GM23338 (cell line): ENCODE results near the gene FCER1G. TPM values are rescaled to one million over a fixed set of nuclear protein-coding genes. Genes with fewer than 3 reads are reported as not detected.

Experiments
- ATAC-seq: fragments of 200-7000 bp; cut with Tn5 transposase; 3 replicates; pipeline ENCODE4 v1.9.1; 2020
- DNase-seq: peaks from one replicate; pipeline ENCODE4 v3.0.0-alpha.2; 2015; ENCODE audit warnings: low spot score
- H2AFZ ChIP-seq: fragments of 200-600 bp; sonication (generic); 2 replicates; pipeline ENCODE4 v1.8.0; 2016; ENCODE audit warnings: antibody characterized with exemption, mild to moderate bottlenecking, moderate library complexity
- H3F3A ChIP-seq: fragments of 200-600 bp; sonication (generic); replicated peaks from 2 replicates; pipeline ENCODE4 v1.8.0; 2017; ENCODE audit warnings: antibody characterized with exemption, mixed run types, low read depth
- H3K27ac ChIP-seq: fragments of 200-600 bp; sonication (generic); 2 replicates; pipeline ENCODE4 v1.6.1; 2016; ENCODE audit warnings: low read depth
- H3K27me3 ChIP-seq: fragments of 200-600 bp; sonication (generic); 2 replicates; pipeline ENCODE4 v1.8.0; 2016; ENCODE audit warnings: mild to moderate bottlenecking, mixed run types, moderate library complexity; ENCODE audit not compliant: insufficient read depth
- H3K36me3 ChIP-seq: fragments of 200-600 bp; sonication (generic); 2 replicates; pipeline ENCODE4 v1.8.0; 2016; ENCODE audit warnings: mild to moderate bottlenecking; ENCODE audit not compliant: insufficient read depth
- H3K4me1 ChIP-seq: fragments of 200-600 bp; sonication (generic); 2 replicates; pipeline ENCODE4 v1.8.0; 2016; ENCODE audit warnings: mild to moderate bottlenecking, moderate library complexity; ENCODE audit not compliant: insufficient read depth
- H3K4me2 ChIP-seq: fragments of 200-600 bp; sonication (generic); 2 replicates; pipeline ENCODE4 v1.7.1; 2017; ENCODE audit warnings: mixed run types
- H3K4me3 ChIP-seq: fragments of 200-600 bp; sonication (generic); 2 replicates; pipeline ENCODE4 v1.6.1; 2016; ENCODE audit warnings: mixed run types
- H3K79me2 ChIP-seq: fragments of 200-600 bp; sonication (generic); replicated peaks from 2 replicates; pipeline ENCODE4 v1.8.0; 2017; ENCODE audit warnings: mild to moderate bottlenecking; ENCODE audit not compliant: insufficient read depth
- H3K9me2 ChIP-seq: fragments of 200-600 bp; sonication (generic); 2 replicates; pipeline ENCODE4 v1.8.0; 2017; ENCODE audit not compliant: insufficient read depth
- H4K20me1 ChIP-seq: fragments of 200-600 bp; sonication (generic); replicated peaks from 2 replicates; pipeline ENCODE4 v1.8.0; 2017; ENCODE audit warnings: mild to moderate bottlenecking; ENCODE audit not compliant: insufficient read depth
- H3K27ac Mint-ChIP-seq: 2 replicates; pipeline ENCODE4 v1.8.0; 2020; ENCODE audit warnings: inconsistent platforms, mild to moderate bottlenecking, moderate library complexity, mixed read lengths
- H3K27me3 Mint-ChIP-seq: 3 replicates; pipeline ENCODE4 v1.8.0; 2022; ENCODE audit warnings: low read depth, mild to moderate bottlenecking, moderate library complexity, mixed read lengths, inconsistent platforms; ENCODE audit not compliant: insufficient read depth, poor library complexity
- H3K36me3 Mint-ChIP-seq: 3 replicates; pipeline ENCODE4 v1.8.0; 2021; ENCODE audit warnings: low read depth, mild to moderate bottlenecking, inconsistent platforms, moderate library complexity, mixed read lengths
- H3K4me1 Mint-ChIP-seq: 3 replicates; pipeline ENCODE4 v1.8.0; 2020; ENCODE audit warnings: mild to moderate bottlenecking, inconsistent platforms, mixed read lengths
- H3K4me3 Mint-ChIP-seq: 3 replicates; pipeline ENCODE4 v1.8.0; 2021; ENCODE audit warnings: moderate library complexity, mild to moderate bottlenecking, inconsistent platforms, mixed read lengths
- H3K9me3 Mint-ChIP-seq: 3 replicates; pipeline ENCODE4 v1.8.0; 2020; ENCODE audit warnings: moderate library complexity, mild to moderate bottlenecking, inconsistent platforms, mixed read lengths
- CREB1 ChIP-seq: fragments of 250-450 bp; sonication (Bioruptor Pico); IDR thresholded peaks from 2 replicates; pipeline ENCODE4 v1.5.0; 2020; ENCODE audit warnings: low read depth, mild to moderate bottlenecking, moderate library complexity
- EZH2 ChIP-seq: fragments of 200-600 bp; sonication (generic); IDR thresholded peaks from one replicate; pipeline ENCODE4 v1.8.0; 2017; ENCODE audit warnings: antibody characterized with exemption, mild to moderate bottlenecking, low read depth; ENCODE audit not compliant: unreplicated experiment
- EZH2phosphoT487 ChIP-seq: fragments of 200-600 bp; sonication (generic); IDR thresholded peaks from one replicate; pipeline ENCODE4 v1.8.1; 2018; ENCODE audit warnings: antibody characterized with exemption; ENCODE audit not compliant: unreplicated experiment
- JUNB ChIP-seq: IDR thresholded peaks from one replicate; pipeline ENCODE4 v1.6.1; 2016; ENCODE audit warnings: antibody characterized with exemption; ENCODE audit not compliant: unreplicated experiment
- NANOG ChIP-seq: IDR thresholded peaks from 2 replicates; pipeline ENCODE4 v1.6.1; 2016; ENCODE audit warnings: antibody characterized with exemption, borderline replicate concordance
- POLR2AphosphoS5 ChIP-seq: IDR thresholded peaks from 2 replicates; pipeline ENCODE4 v1.6.1; 2016; ENCODE audit warnings: antibody characterized with exemption, low read depth
- STAT1 ChIP-seq: IDR thresholded peaks from one replicate; pipeline ENCODE4 v1.6.1; 2016; ENCODE audit warnings: antibody characterized with exemption; ENCODE audit not compliant: unreplicated experiment
- ZNF114 ChIP-seq: fragments of 250-450 bp; sonication (Bioruptor Pico); IDR thresholded peaks from 2 replicates; pipeline ENCODE4 v1.5.0; 2020; ENCODE audit warnings: mild to moderate bottlenecking, moderate library complexity
- ZNF331 ChIP-seq: fragments of 250-450 bp; sonication (Bioruptor Pico); IDR thresholded peaks from 2 replicates; pipeline ENCODE4 v1.5.0; 2020; ENCODE audit warnings: low read depth, mild to moderate bottlenecking, moderate library complexity
- polyA plus RNA-seq: library from polyadenylated mRNA; unstranded; fragments of >200 nt; fragmentation: Nextera tagmentation; extraction: Ambion mirVana; gene quantifications from 2 replicates; pipeline ENCODE4 v1.2.1, GENCODE V29; 2016
- total RNA-seq: library from RNA; depleted of rRNA; stranded (reverse); fragments of >200 nt; shearing (Covaris generic); gene quantifications from 2 replicates; pipeline ENCODE4 v1.2.3, GENCODE V29; 2014
- TF ChIP-seq, protein P1 (sequence below): IDR thresholded peaks from one replicate; pipeline ENCODE4 v1.6.1; 2018; ENCODE audit warnings: antibody characterized with exemption; ENCODE audit not compliant: unreplicated experiment
- TF ChIP-seq, protein P2 (sequence below): IDR thresholded peaks from 2 replicates; pipeline ENCODE4 v1.6.1; 2016; ENCODE audit warnings: antibody characterized with exemption
- TF ChIP-seq, protein P3 (sequence below), 2 experiments: fragments of 200-600 bp in 1 of 2; sonication (generic) in 1 of 2; conservative IDR thresholded peaks; 2 replicates each; pipeline versions ENCODE4 v1.5.1 to v1.6.1; 2016 to 2017; ENCODE audit warnings: antibody characterized with exemption in 2 of 2, low read depth in 2 of 2, mild to moderate bottlenecking in 2 of 2, moderate library complexity in 1 of 2
- TF ChIP-seq, protein P4 (sequence below): fragments of 250-450 bp; sonication (Bioruptor Pico); IDR thresholded peaks from 2 replicates; pipeline ENCODE4 v1.5.0; 2020; ENCODE audit warnings: mild to moderate bottlenecking, moderate library complexity

Gene FCER1G
- total and polyA plus RNA-seq, 2 experiments from 2014 or later, result 1.1 TPM; not detected in 1

DNA sequence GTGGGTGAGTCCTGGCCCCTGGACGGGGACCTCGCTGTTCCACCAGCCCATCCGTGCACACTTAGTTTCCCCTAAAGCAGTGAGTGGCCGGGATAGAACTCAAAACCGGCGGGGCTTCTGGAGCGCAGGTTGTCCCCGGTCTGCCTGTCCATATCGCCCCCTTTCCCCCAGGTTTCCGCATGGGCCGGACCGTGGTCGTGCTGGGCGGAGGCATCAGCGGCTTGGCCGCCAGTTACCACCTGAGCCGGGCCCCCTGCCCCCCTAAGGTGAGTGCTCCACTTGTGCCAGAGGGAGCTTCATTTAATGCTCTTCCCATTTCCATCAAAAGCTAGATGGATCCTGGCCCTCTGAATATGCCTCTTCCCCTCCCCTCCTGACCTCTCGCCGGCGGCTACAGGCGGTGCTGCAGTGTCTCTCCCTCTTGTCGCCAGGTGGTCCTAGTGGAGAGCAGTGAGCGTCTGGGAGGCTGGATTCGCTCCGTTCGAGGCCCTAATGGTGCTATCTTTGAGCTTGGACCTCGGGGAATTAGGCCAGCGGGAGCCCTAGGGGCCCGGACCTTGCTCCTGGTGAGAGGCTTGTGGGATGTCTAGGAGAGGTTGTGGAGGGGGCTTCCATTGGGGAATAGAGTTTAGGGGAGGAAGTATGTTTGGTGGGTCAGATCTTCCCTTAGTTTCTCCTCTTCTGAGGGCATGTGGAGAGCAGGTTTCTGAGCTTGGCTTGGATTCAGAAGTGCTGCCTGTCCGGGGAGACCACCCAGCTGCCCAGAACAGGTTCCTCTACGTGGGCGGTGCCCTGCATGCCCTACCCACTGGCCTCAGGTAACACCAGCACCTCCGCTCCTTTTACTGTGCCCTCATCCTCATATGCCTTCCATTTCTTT, 48.2 kb upstream of the FCER1G start:
- H3K27ac ChIP-seq, result no peak overlapping the region

More for the DNA sequence above, 48.2 kb upstream of the FCER1G start:
- ATAC-seq (peak; percentile 47), DNase-seq (peak; percentile 67)
- Mint-ChIP-seq H3K27ac (peak overlapping the region; percentile 95), H3K9me3 (no peaks in the 10 kb centered on the region), H3K4me1 (peaks cover 12% of the 10 kb centered on the region), H3K36me3 (peaks cover 35% of the 10 kb centered on the region), H3K4me3 (peak overlapping the region; percentile 84), H3K27me3 (peaks cover 18% of the 10 kb centered on the region)
- Histone ChIP-seq H3K79me2 (no peaks in the 10 kb centered on the region), H3F3A (peaks cover 21% of the 10 kb centered on the region), H3K9me2 (no peaks in the 10 kb centered on the region), H3K4me3 (peak overlapping the region; percentile 80), H3K36me3 (peaks cover under 1% of the 10 kb centered on the region), H3K27me3 (no peaks in the 10 kb centered on the region), H3K4me1 (peaks cover 7% of the 10 kb centered on the region; the same call in 1 of the 2 replicates), H4K20me1 (no peaks in the 10 kb centered on the region; the same call in 1 of the 2 replicates), H3K4me2 (peak overlapping the region; percentile 88), H2AFZ (peak overlapping the region; percentile 56)
- TF ChIP-seq POLR2AphosphoS5, result no peak
- TF ChIP-seq, protein P1, sequence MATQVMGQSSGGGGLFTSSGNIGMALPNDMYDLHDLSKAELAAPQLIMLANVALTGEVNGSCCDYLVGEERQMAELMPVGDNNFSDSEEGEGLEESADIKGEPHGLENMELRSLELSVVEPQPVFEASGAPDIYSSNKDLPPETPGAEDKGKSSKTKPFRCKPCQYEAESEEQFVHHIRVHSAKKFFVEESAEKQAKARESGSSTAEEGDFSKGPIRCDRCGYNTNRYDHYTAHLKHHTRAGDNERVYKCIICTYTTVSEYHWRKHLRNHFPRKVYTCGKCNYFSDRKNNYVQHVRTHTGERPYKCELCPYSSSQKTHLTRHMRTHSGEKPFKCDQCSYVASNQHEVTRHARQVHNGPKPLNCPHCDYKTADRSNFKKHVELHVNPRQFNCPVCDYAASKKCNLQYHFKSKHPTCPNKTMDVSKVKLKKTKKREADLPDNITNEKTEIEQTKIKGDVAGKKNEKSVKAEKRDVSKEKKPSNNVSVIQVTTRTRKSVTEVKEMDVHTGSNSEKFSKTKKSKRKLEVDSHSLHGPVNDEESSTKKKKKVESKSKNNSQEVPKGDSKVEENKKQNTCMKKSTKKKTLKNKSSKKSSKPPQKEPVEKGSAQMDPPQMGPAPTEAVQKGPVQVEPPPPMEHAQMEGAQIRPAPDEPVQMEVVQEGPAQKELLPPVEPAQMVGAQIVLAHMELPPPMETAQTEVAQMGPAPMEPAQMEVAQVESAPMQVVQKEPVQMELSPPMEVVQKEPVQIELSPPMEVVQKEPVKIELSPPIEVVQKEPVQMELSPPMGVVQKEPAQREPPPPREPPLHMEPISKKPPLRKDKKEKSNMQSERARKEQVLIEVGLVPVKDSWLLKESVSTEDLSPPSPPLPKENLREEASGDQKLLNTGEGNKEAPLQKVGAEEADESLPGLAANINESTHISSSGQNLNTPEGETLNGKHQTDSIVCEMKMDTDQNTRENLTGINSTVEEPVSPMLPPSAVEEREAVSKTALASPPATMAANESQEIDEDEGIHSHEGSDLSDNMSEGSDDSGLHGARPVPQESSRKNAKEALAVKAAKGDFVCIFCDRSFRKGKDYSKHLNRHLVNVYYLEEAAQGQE, result no peak
- TF ChIP-seq JUNB, result no peak
- TF ChIP-seq, protein P2, sequence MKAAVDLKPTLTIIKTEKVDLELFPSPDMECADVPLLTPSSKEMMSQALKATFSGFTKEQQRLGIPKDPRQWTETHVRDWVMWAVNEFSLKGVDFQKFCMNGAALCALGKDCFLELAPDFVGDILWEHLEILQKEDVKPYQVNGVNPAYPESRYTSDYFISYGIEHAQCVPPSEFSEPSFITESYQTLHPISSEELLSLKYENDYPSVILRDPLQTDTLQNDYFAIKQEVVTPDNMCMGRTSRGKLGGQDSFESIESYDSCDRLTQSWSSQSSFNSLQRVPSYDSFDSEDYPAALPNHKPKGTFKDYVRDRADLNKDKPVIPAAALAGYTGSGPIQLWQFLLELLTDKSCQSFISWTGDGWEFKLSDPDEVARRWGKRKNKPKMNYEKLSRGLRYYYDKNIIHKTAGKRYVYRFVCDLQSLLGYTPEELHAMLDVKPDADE, result no peak
- no peak for TF ChIP-seq CREB1 (CRISPR knock-in tag)
- TF ChIP-seq, protein P3, sequence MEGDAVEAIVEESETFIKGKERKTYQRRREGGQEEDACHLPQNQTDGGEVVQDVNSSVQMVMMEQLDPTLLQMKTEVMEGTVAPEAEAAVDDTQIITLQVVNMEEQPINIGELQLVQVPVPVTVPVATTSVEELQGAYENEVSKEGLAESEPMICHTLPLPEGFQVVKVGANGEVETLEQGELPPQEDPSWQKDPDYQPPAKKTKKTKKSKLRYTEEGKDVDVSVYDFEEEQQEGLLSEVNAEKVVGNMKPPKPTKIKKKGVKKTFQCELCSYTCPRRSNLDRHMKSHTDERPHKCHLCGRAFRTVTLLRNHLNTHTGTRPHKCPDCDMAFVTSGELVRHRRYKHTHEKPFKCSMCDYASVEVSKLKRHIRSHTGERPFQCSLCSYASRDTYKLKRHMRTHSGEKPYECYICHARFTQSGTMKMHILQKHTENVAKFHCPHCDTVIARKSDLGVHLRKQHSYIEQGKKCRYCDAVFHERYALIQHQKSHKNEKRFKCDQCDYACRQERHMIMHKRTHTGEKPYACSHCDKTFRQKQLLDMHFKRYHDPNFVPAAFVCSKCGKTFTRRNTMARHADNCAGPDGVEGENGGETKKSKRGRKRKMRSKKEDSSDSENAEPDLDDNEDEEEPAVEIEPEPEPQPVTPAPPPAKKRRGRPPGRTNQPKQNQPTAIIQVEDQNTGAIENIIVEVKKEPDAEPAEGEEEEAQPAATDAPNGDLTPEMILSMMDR (conservative IDR thresholded peaks at IDR 0.05; ENCODE audit: low read depth in 2 of 2), result no peak
- TF ChIP-seq, protein P4, sequence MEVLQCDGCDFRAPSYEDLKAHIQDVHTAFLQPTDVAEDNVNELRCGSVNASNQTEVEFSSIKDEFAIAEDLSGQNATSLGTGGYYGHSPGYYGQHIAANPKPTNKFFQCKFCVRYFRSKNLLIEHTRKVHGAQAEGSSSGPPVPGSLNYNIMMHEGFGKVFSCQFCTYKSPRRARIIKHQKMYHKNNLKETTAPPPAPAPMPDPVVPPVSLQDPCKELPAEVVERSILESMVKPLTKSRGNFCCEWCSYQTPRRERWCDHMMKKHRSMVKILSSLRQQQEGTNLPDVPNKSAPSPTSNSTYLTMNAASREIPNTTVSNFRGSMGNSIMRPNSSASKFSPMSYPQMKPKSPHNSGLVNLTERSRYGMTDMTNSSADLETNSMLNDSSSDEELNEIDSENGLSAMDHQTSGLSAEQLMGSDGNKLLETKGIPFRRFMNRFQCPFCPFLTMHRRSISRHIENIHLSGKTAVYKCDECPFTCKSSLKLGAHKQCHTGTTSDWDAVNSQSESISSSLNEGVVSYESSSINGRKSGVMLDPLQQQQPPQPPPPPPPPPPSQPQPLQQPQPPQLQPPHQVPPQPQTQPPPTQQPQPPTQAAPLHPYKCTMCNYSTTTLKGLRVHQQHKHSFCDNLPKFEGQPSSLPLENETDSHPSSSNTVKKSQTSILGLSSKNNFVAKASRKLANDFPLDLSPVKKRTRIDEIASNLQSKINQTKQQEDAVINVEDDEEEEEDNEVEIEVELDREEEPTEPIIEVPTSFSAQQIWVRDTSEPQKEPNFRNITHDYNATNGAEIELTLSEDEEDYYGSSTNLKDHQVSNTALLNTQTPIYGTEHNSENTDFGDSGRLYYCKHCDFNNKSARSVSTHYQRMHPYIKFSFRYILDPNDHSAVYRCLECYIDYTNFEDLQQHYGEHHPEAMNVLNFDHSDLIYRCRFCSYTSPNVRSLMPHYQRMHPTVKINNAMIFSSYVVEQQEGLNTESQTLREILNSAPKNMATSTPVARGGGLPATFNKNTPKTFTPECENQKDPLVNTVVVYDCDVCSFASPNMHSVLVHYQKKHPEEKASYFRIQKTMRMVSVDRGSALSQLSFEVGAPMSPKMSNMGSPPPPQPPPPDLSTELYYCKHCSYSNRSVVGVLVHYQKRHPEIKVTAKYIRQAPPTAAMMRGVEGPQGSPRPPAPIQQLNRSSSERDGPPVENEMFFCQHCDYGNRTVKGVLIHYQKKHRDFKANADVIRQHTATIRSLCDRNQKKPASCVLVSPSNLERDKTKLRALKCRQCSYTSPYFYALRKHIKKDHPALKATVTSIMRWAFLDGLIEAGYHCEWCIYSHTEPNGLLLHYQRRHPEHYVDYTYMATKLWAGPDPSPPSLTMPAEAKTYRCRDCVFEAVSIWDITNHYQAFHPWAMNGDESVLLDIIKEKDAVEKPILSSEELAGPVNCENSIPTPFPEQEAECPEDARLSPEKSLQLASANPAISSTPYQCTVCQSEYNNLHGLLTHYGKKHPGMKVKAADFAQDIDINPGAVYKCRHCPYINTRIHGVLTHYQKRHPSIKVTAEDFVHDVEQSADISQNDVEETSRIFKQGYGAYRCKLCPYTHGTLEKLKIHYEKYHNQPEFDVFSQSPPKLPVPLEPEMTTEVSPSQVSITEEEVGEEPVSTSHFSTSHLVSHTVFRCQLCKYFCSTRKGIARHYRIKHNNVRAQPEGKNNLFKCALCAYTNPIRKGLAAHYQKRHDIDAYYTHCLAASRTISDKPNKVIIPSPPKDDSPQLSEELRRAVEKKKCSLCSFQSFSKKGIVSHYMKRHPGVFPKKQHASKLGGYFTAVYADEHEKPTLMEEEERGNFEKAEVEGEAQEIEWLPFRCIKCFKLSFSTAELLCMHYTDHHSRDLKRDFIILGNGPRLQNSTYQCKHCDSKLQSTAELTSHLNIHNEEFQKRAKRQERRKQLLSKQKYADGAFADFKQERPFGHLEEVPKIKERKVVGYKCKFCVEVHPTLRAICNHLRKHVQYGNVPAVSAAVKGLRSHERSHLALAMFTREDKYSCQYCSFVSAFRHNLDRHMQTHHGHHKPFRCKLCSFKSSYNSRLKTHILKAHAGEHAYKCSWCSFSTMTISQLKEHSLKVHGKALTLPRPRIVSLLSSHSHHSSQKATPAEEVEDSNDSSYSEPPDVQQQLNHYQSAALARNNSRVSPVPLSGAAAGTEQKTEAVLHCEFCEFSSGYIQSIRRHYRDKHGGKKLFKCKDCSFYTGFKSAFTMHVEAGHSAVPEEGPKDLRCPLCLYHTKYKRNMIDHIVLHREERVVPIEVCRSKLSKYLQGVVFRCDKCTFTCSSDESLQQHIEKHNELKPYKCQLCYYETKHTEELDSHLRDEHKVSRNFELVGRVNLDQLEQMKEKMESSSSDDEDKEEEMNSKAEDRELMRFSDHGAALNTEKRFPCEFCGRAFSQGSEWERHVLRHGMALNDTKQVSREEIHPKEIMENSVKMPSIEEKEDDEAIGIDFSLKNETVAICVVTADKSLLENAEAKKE (CRISPR knock-in tag), result no peak
- TF ChIP-seq NANOG, result no peak
- TF ChIP-seq EZH2phosphoT487, result no peak
- TF ChIP-seq STAT1, result no peak
- no peak for TF ChIP-seq EZH2
- no peak for TF ChIP-seq ZNF331 (CRISPR knock-in tag)
- no peak for TF ChIP-seq ZNF114 (CRISPR knock-in tag)
